Prostate gland (tissue), 1 donor: Measurements from ENCODE around the gene ATG7.

Source experiments
- POLR2A ChIP-seq: fragments of 450-650 bp; IDR thresholded peaks from one replicate; pipeline ENCODE4 v1.6.1; 2016; ENCODE audit warnings: antibody characterized with exemption, mild to moderate bottlenecking
- POLR2AphosphoS5 ChIP-seq: sonication (generic); formaldehyde crosslinking; IDR thresholded peaks from one replicate; pipeline ENCODE4 v1.6.1; 2017; ENCODE audit warnings: antibody characterized with exemption

- TF ChIP-seq POLR2A (no peak), POLR2AphosphoS5 (no peak)
Observed at GRCh38 chr3:11538581-11538980, 266.4 kb downstream of the ATG7 start.
